GM10266 (cell line): Measurements from ENCODE around the gene CYP2C19.

Experiments used
- DNase-seq: peaks from one replicate; pipeline ENCODE4 v3.0.0; 2012; ENCODE audit errors: extremely low spot score
- TF ChIP-seq, protein P1 (sequence below): IDR thresholded peaks from 2 replicates; pipeline ENCODE4 v1.5.1; 2012; ENCODE audit warnings: mild to moderate bottlenecking, low read depth; ENCODE audit not compliant: control insufficient read depth, insufficient read depth; ENCODE audit errors: missing control alignments

CYP2C19 gene

DNA sequence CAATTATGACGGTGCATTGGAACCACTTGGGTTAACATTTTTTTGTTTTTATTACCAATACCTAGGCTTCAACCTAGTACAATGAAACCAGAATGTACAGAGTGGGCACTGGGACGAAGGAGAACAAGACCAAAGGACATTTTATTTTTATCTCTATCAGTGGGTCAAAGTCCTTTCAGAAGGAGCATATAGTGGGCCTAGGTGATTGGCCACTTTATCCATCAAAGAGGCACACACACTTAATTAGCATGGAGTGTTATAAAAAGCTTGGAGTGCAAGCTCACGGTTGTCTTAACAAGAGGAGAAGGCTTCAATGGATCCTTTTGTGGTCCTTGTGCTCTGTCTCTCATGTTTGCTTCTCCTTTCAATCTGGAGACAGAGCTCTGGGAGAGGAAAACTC, at the start of gene CYP2C19:
TSS of gene CYP2C19 (plus strand) at position 289 of the 400 bp plus-strand sequence. CDS start at position 314, 25 bp downstream.
- TF ChIP-seq, protein P1, sequence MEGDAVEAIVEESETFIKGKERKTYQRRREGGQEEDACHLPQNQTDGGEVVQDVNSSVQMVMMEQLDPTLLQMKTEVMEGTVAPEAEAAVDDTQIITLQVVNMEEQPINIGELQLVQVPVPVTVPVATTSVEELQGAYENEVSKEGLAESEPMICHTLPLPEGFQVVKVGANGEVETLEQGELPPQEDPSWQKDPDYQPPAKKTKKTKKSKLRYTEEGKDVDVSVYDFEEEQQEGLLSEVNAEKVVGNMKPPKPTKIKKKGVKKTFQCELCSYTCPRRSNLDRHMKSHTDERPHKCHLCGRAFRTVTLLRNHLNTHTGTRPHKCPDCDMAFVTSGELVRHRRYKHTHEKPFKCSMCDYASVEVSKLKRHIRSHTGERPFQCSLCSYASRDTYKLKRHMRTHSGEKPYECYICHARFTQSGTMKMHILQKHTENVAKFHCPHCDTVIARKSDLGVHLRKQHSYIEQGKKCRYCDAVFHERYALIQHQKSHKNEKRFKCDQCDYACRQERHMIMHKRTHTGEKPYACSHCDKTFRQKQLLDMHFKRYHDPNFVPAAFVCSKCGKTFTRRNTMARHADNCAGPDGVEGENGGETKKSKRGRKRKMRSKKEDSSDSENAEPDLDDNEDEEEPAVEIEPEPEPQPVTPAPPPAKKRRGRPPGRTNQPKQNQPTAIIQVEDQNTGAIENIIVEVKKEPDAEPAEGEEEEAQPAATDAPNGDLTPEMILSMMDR = no peak
- DNase-seq = no peak

DNA sequence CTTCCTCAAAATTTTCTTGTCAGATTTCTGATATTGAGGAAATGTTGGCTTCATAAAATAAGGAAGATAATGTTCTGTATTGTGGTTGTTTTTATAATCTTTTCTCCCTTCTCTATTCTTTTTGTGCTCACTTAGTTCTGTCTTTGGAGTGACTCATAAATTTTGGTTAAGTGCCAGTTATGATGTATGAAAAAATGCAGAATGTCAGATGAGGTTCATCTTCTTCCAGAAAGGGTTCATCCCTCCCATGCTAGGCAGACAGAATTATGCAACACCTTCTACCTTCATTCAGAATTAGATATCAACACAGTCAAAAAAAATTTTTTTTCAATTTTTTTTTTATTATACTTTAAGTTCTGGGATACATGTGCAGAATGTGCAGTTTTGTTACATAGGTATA, 36.6 kb upstream of the CYP2C19 start:
- DNase-seq = no peak
- TF ChIP-seq, protein P1 = no peak

DNA sequence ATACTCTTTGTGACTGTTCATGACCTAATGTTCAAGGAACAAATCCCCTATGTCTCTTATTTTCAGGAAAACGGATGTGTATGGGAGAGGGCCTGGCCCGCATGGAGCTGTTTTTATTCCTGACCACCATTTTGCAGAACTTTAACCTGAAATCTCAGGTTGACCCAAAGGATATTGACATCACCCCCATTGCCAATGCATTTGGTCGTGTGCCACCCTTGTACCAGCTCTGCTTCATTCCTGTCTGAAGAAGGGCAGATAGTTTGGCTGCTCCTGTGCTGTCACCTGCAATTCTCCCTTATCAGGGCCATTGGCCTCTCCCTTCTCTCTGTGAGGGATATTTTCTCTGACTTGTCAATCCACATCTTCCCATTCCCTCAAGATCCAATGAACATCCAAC, 27.3 kb upstream of the CYP2C19 start:
- no peak for DNase-seq
- TF ChIP-seq, protein P1 = no peak

DNA sequence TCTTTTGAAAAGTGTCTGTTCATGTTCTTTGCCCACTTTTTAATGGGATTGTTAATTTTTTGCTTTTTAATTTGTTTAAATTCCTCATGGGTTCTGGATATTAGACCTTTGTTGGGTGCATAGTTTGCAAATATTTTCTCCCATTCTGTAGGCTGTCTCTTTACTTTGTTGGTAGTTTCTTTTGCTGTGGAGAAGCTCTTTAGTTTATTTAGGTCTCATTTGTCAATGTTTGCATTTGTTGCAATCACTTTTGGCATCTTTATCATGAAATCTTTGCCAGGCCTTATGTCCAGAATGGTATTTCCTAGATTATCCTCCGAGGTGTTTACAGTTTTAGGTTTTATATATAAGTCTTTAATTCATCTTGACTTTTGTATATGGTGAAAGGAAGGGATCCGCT, 23.9 kb upstream of the CYP2C19 start:
- TF ChIP-seq, protein P1 = no peak

DNA sequence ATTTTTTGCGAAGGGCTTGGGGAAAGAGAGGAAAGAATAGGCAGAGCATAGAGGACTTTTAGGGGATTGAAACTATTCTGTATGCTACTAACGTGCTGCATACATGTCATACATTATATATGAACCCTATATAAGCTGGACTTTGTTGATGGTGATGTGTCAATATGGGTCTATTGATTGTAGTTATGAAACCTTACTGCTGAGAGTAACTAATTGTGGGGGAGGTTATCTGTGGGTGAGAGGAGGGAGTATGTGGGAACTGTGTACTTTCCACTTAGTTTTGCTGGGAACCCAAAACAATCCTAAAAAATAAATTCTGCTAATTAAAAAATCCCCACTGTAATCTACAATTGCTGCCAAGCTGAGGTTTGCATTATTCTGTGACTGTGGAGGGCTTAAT, 15.3 kb upstream of the CYP2C19 start:
- no peak for DNase-seq
- TF ChIP-seq, protein P1 = no peak

More for the DNA sequence above, 23.9 kb upstream of the CYP2C19 start:
- no peak for DNase-seq

DNA sequence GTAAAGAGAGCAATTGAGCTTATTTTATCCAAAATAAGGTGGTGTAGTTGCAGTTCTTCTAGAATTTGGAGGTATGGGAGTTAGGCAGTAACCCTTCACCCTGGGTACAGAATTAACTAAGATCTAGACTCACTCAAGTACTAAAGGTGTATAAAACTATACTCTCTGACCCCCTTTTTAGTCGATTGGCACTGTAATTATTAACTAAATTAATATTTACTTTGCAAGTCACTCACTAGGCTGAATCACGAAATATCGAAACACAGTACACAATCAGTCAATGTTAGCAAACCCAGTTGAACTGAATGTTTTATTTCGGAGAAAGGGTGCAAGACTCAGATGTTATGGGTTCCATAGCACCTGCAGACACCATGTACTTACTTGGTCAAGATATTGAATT, 14.6 kb upstream of the CYP2C19 start:
- TF ChIP-seq, protein P1 = no peak
- DNase-seq = no peak

DNA sequence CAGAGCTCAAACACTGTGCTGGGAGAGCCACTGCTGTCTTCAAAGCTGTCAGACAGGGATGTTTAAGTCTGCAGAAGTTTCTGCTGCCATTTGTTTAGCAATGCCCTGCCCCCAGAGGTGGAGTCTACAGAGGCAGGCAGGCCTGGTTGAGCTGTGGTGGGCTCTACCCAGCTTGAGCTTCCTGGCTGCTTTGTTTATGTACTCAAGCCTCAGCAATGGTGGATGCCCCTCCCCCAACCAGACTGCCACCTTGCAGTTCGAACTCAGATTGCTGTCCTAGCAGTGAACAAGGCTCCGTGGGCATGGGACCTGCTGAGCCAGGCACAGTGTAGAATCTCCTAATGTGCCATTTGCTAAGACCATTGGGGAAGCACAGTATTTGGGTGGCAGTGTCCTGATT, 4.6 kb upstream of the CYP2C19 start:
- DNase-seq = no peak
- TF ChIP-seq, protein P1 = no peak
